Measurements from ENCODE around the gene ITGB6.

ITGB6 gene

DNA sequence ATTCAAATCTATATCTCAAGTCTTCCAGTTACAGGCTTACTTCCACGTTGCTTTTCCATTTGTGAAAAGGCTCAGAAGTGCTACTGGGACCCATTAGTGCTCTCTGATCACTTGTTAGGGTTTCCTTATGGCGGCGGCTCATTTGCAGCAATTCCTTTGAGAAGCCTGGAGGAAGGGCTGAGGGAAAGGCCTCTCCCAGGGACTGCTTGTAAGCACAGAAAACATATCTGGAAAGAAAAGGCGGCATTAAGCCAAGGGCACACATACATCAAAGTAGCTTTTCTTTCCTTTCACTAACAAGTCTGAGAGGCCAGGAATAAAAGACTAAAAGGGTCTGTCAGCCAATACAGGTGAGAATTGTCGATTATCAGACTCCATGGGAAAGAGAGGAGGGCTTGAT, 39.4 kb upstream of the ITGB6 start:
- H3K9ac ChIP-seq (ENCODE audit: low read depth, low read length), result no peak overlapping the region
- no peaks in the 10 kb centered on the region for H3K4me1 ChIP-seq (ENCODE audit: insufficient read depth, low read length)
- ATAC-seq (ENCODE audit: insufficient read depth, low read depth), result no peak
- DNase-seq, result no peak
- no peak overlapping the region for H3K4me2 ChIP-seq (ENCODE audit: insufficient read depth, low read length)
- no peaks in the 10 kb centered on the region for H3K9me3 ChIP-seq (ENCODE audit: insufficient read depth, low read length, severe bottlenecking)
- TF ChIP-seq CTCF (IDR thresholded peaks at IDR 0.05; ENCODE audit: borderline replicate concordance, extremely low read depth, low read length, poor library complexity, severe bottlenecking) (no peak), EZH2 (IDR thresholded peaks at IDR 0.05; ENCODE audit: borderline replicate concordance, low read depth, low read length, severe bottlenecking) (no peak)
- no peak overlapping the region for H2AFZ ChIP-seq (ENCODE audit: low read depth, low read length)
- H3K79me2 ChIP-seq (ENCODE audit: insufficient read depth, low read length), result no peaks in the 10 kb centered on the region
- no peak overlapping the region for H3K4me3 ChIP-seq (ENCODE audit: low read depth in 1 of 2, low read length in 2 of 2)
- H3K36me3 ChIP-seq (ENCODE audit: insufficient read depth, low read length), result no peaks in the 10 kb centered on the region
- no peaks in the 10 kb centered on the region for H3K27me3 ChIP-seq (ENCODE audit: insufficient read depth, low read length, poor library complexity)
- H4K20me1 ChIP-seq (ENCODE audit: insufficient read depth, low read length), result no peaks in the 10 kb centered on the region
- no peak overlapping the region for H3K27ac ChIP-seq (ENCODE audit: low read length)

GRCh38 chr2:160238392-160238791, 38.3 kb upstream of the ITGB6 start:
- H3K27me3 ChIP-seq (ENCODE audit: insufficient read depth, low read length, poor library complexity), result no peaks in the 10 kb centered on the region
- no peaks in the 10 kb centered on the region for H3K36me3 ChIP-seq (ENCODE audit: insufficient read depth, low read length)
- H3K4me2 ChIP-seq (ENCODE audit: insufficient read depth, low read length), result no peak overlapping the region
- no peak overlapping the region for H2AFZ ChIP-seq (ENCODE audit: low read depth, low read length)
- no peaks in the 10 kb centered on the region for H4K20me1 ChIP-seq (ENCODE audit: insufficient read depth, low read length)
- H3K4me3 ChIP-seq (ENCODE audit: low read depth in 1 of 2, low read length in 2 of 2), result no peak overlapping the region
- DNase-seq (no peak), ATAC-seq (ENCODE audit: insufficient read depth, low read depth) (no peak)
- H3K4me1 ChIP-seq (ENCODE audit: insufficient read depth, low read length), result no peaks in the 10 kb centered on the region
- no peaks in the 10 kb centered on the region for H3K79me2 ChIP-seq (ENCODE audit: insufficient read depth, low read length)
- H3K9ac ChIP-seq (ENCODE audit: low read depth, low read length), result no peak overlapping the region
- no peaks in the 10 kb centered on the region for H3K9me3 ChIP-seq (ENCODE audit: insufficient read depth, low read length, severe bottlenecking)
- no peak overlapping the region for H3K27ac ChIP-seq (ENCODE audit: low read length)
- TF ChIP-seq CTCF (IDR thresholded peaks at IDR 0.05; ENCODE audit: borderline replicate concordance, extremely low read depth, low read length, poor library complexity, severe bottlenecking), result no peak
- no peak for TF ChIP-seq EZH2 (IDR thresholded peaks at IDR 0.05; ENCODE audit: borderline replicate concordance, low read depth, low read length, severe bottlenecking)

DNA sequence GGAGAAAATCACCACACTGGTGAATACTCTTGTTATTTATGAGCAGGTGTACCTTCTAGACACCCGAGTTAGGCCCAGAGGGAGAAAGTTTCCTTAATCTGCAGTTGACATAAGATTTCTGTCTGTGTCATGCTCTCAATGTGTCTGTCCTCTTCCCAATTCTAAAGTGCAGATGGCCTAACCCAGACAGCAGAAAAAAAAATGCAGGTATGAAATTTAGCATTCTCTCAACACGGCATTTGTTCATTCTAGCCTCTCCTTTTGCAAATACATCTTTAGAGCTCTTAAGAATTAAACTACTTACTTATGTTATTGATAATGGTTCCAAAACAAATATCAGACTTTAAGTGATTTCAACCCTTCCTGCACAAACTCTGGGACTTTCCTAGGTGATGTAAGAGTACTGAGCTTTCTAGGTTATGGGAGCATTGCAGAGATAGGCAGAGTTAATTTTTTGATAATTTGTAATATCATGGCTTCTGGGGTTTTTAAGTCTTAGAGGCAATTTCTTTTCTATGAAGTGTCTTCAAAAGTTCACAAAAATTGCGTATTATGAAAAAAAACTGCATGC, 32.9 kb upstream of the ITGB6 start:
- H3K4me1 ChIP-seq (ENCODE audit: insufficient read depth, low read length), result no peaks in the 10 kb centered on the region
- no peaks in the 10 kb centered on the region for H3K9me3 ChIP-seq (ENCODE audit: insufficient read depth, low read length, severe bottlenecking)
- no peaks in the 10 kb centered on the region for H3K79me2 ChIP-seq (ENCODE audit: insufficient read depth, low read length)
- TF ChIP-seq EZH2 (IDR thresholded peaks at IDR 0.05; ENCODE audit: borderline replicate concordance, low read depth, low read length, severe bottlenecking) (no peak), CTCF (IDR thresholded peaks at IDR 0.05; ENCODE audit: borderline replicate concordance, extremely low read depth, low read length, poor library complexity, severe bottlenecking) (no peak)
- no peak overlapping the region for H3K4me3 ChIP-seq (ENCODE audit: low read depth in 1 of 2, low read length in 2 of 2)
- H2AFZ ChIP-seq (ENCODE audit: low read depth, low read length), result no peak overlapping the region
- H3K27ac ChIP-seq (ENCODE audit: low read length), result no peak overlapping the region
- H3K27me3 ChIP-seq (ENCODE audit: insufficient read depth, low read length, poor library complexity), result no peaks in the 10 kb centered on the region
- no peak for ATAC-seq (ENCODE audit: insufficient read depth, low read depth)
- H4K20me1 ChIP-seq (ENCODE audit: insufficient read depth, low read length), result no peaks in the 10 kb centered on the region
- no peak for DNase-seq
- H3K36me3 ChIP-seq (ENCODE audit: insufficient read depth, low read length), result no peaks in the 10 kb centered on the region
- H3K9ac ChIP-seq (ENCODE audit: low read depth, low read length), result no peak overlapping the region
- H3K4me2 ChIP-seq (ENCODE audit: insufficient read depth, low read length), result no peak overlapping the region

- H3K9ac ChIP-seq (ENCODE audit: low read depth, low read length), result no peak overlapping the region
- H2AFZ ChIP-seq (ENCODE audit: low read depth, low read length), result no peak overlapping the region
- no peaks in the 10 kb centered on the region for H3K36me3 ChIP-seq (ENCODE audit: insufficient read depth, low read length)
- H3K27ac ChIP-seq (ENCODE audit: low read length), result no peak overlapping the region
- H3K4me3 ChIP-seq (ENCODE audit: low read depth in 1 of 2, low read length in 2 of 2), result no peak overlapping the region
- TF ChIP-seq EZH2 (IDR thresholded peaks at IDR 0.05; ENCODE audit: borderline replicate concordance, low read depth, low read length, severe bottlenecking), result no peak
- TF ChIP-seq CTCF (IDR thresholded peaks at IDR 0.05; ENCODE audit: borderline replicate concordance, extremely low read depth, low read length, poor library complexity, severe bottlenecking), result no peak
- H3K4me2 ChIP-seq (ENCODE audit: insufficient read depth, low read length), result no peak overlapping the region
- ATAC-seq (ENCODE audit: insufficient read depth, low read depth) (no peak), DNase-seq (no peak)
- H3K27me3 ChIP-seq (ENCODE audit: insufficient read depth, low read length, poor library complexity), result no peaks in the 10 kb centered on the region
- no peaks in the 10 kb centered on the region for H3K79me2 ChIP-seq (ENCODE audit: insufficient read depth, low read length)
- no peaks in the 10 kb centered on the region for H3K4me1 ChIP-seq (ENCODE audit: insufficient read depth, low read length)
- no peaks in the 10 kb centered on the region for H4K20me1 ChIP-seq (ENCODE audit: insufficient read depth, low read length)
- H3K9me3 ChIP-seq (ENCODE audit: insufficient read depth, low read length, severe bottlenecking), result no peaks in the 10 kb centered on the region
Measured at GRCh38 chr2:160229591-160229990, 29.5 kb upstream of the ITGB6 start.
